ENCODE measurements around the gene KLKB1. TPM values are rescaled to one million over a fixed set of nuclear protein-coding genes. Genes with fewer than 3 reads are reported as not detected.
"Not testable (repeated sequence)": the region's sequence is repeated elsewhere in the genome, so short reads cannot be mapped to it uniquely, and the experiment has no call there.

Gene KLKB1
- total RNA-seq, 2 donors from 2014 or later = 0.78 to 0.81 TPM

DNA sequence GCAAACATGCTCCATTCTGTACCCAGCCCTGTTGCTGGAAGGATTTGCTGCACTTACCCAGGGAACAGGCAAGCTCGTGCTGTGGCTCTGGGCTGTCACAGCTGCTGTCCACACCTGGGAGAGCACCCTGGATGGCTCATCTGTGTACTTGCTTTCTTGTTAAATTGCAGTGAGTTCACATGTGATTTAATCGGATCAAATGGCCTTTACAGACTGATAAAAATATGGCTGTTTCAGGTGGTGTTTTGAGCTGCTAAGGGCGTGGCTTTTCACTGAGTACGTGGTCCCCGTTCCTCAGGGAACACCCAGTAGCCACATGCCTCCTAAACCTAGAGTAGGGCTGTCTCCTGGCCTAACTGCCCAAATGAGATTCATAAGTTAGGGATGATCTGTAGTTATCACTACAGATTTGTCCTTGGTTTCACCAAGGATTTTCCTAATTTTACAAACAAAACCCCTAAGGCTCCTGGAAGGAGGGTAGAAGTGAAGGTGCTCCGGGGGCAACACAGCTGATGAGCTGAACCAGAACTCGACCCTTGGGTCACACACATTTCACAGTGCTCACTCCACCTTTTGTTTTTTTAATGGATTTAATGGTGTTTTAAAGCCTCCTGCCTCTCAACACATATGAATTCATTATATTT lies 13.7 kb downstream of the KLKB1 start:
- Mint-ChIP-seq H3K4me1 (ENCODE audit: low read depth in 2 of 2) (no peaks in the 10 kb centered on the region), H3K9me3 (no peaks in the 10 kb centered on the region), H3K4me3 (no peak overlapping the region), H3K27ac (no peak overlapping the region), H3K27me3 (no peaks in the 10 kb centered on the region), H3K36me3 (no peaks in the 10 kb centered on the region)
- ATAC-seq (no peak), DNase-seq (ENCODE audit: low spot score) (no peak)

DNA sequence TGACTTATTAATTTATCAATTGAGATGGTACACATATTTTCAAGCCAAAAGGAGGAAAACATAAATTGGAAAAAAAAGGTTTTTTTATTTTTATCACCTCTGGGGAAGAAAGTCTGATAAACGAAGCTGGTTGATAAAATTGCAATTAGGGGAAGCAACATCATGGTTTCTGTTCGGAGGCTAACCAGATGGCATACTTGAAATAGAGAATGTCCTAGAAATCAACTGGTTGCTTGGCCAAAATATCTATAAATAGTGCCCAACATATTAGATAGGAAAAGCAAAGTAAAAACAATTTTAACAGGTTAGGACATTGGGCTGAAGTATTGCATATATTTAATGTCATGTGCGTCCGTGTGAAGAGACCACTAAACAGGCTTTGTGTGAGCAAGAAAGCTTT lies 14.3 kb downstream of the KLKB1 start:
- DNase-seq (ENCODE audit: low spot score) (no peak), ATAC-seq (no peak)
- Mint-ChIP-seq H3K27me3 (peaks cover 0 to 5% of the 10 kb centered on the region in 2 donors), H3K36me3 (no peaks in the 10 kb centered on the region), H3K27ac (no peak overlapping the region), H3K9me3 (peaks cover 5% of the 10 kb centered on the region), H3K4me1 (ENCODE audit: low read depth in 2 of 2) (no peaks in the 10 kb centered on the region), H3K4me3 (no peak overlapping the region)

DNA sequence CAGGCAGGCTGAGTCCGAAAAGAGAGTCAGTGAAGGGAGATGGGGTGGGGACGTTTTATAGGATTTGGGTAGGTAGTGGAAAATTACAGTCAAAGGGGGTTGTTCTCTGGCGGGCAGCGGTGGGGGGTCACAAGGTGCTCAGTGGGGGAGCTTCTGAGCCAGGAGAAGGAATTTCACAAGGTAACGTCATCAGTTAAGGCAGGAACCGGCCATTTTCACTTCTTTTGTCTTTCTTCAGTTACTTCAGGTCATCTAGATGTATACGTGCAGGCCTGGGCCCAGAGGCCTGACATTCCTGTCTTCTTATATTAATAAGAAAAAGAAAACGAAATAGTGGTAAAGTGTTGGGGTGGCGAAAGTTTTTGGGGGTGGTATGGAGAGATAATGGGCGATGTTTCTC lies 14.7 kb downstream of the KLKB1 start:
- H3K27me3 Mint-ChIP-seq; ATAC-seq; DNase-seq (ENCODE audit: low spot score); H3K4me1 Mint-ChIP-seq (ENCODE audit: low read depth in 2 of 2); H3K36me3 Mint-ChIP-seq; H3K9me3 Mint-ChIP-seq; H3K27ac Mint-ChIP-seq; H3K4me3 Mint-ChIP-seq: not testable (repeated sequence)

DNA sequence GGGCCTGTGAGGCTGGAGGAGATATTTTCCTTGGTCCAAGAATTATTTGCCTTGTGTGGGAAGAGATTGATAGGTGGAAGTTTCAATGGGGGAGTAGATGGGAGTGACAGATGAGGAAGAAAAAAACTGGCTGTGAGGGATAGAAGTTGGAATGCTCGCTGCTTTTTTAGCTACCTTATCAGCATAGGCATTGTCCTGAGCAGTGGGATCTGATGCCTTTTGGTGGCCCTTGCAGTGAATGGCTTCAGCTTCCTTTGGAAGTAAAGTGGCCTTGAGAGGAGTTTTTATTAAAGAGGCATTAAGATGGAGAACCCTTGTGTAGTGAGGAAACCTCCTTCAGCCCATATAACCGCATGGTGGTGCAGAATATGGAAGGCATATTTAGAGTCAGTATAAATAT lies 16.0 kb downstream of the KLKB1 start:
- no peak for DNase-seq (ENCODE audit: low spot score)
- H3K36me3 Mint-ChIP-seq = no peaks in the 10 kb centered on the region
- H3K4me3 Mint-ChIP-seq = no peak overlapping the region
- no peaks in the 10 kb centered on the region for H3K4me1 Mint-ChIP-seq (ENCODE audit: low read depth in 2 of 2)
- peaks cover 5% of the 10 kb centered on the region for H3K9me3 Mint-ChIP-seq
- ATAC-seq = no peak
- H3K27me3 Mint-ChIP-seq = peaks cover 0 to 8% of the 10 kb centered on the region in 2 donors
- no peak overlapping the region for H3K27ac Mint-ChIP-seq

DNA sequence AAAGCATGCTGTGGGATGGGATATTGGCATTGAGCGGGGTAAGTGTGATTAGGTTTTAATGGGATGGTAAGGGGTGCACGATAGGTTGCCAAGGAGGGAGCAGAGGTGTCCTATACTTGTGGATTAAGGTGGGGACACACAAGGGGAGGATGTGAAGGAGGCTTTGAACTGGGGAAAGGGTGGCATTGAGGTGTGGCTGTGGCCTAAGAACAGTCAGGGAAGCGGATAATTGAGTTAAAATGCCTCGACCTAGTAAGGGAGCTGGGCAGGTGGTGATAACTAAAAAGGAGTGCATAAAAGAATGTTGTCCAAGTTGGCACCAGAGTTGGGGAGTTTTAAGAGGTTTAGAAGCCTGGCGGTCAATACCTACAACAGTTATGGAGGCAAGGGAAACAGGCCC lies 17.5 kb downstream of the KLKB1 start:
- H3K36me3 Mint-ChIP-seq = no peaks in the 10 kb centered on the region
- peaks cover 5% of the 10 kb centered on the region for H3K9me3 Mint-ChIP-seq
- H3K27me3 Mint-ChIP-seq = peaks cover 0 to 8% of the 10 kb centered on the region in 2 donors
- H3K4me3 Mint-ChIP-seq = no peak overlapping the region
- no peak overlapping the region for H3K27ac Mint-ChIP-seq
- DNase-seq (ENCODE audit: low spot score) (no peak), ATAC-seq (no peak)
- H3K4me1 Mint-ChIP-seq (ENCODE audit: low read depth in 2 of 2) = no peaks in the 10 kb centered on the region

DNA sequence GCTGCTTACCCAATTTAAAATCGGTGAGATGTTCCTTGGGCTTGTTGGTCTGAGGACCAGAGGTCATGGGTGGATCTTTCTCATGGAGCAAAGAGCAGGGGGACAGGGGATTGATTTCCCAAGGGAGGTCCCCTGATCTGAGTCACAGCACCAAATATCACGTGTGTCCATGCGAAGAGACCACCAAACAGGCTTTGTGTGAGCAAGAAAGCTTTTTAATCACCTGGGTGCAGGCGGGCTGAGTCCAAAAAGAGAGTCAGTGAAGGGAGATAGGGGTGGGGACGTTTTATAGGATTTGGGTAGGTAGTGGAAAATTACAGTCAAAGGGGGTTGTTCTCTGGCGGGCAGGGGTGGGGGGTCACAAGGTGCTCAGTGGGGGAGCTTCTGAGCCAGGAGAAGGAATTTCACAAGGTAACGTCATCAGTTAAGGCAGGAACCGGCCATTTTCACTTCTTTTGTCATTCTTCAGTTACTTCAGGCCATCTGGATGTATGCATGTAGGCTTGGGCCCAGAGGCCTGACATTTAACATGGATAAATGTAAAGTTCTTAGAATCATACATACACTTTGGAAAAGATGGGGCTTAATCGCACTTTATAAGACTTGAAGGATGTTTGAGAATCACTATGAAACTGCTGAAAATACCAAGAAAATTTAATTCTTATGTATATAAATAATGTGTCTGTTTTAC lies 19.9 kb downstream of the KLKB1 start:
- not testable (repeated sequence) for DNase-seq (ENCODE audit: low spot score); ATAC-seq; H3K4me1 Mint-ChIP-seq (ENCODE audit: low read depth in 2 of 2); H3K36me3 Mint-ChIP-seq; H3K27ac Mint-ChIP-seq; H3K4me3 Mint-ChIP-seq; H3K9me3 Mint-ChIP-seq; H3K27me3 Mint-ChIP-seq

DNA sequence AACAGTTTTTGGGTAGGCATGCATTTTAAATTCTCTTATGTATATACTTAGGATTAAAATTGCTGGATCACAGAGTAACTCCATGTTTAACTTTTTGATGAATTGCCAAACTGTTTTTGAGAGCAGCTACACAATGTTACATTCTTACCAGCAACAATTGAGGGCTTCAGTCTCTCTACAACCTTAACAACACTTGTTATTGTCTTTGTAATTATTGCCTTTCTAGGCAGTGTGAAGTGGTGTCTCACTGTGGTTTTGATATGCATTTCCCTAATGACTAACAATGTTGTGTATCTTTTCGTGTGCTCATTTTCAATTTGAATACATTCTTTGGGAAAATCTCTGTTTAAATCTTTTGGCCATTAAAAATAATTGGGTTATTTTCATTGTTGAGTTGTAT lies 21.3 kb downstream of the KLKB1 start:
- no peak for DNase-seq (ENCODE audit: low spot score)

DNA sequence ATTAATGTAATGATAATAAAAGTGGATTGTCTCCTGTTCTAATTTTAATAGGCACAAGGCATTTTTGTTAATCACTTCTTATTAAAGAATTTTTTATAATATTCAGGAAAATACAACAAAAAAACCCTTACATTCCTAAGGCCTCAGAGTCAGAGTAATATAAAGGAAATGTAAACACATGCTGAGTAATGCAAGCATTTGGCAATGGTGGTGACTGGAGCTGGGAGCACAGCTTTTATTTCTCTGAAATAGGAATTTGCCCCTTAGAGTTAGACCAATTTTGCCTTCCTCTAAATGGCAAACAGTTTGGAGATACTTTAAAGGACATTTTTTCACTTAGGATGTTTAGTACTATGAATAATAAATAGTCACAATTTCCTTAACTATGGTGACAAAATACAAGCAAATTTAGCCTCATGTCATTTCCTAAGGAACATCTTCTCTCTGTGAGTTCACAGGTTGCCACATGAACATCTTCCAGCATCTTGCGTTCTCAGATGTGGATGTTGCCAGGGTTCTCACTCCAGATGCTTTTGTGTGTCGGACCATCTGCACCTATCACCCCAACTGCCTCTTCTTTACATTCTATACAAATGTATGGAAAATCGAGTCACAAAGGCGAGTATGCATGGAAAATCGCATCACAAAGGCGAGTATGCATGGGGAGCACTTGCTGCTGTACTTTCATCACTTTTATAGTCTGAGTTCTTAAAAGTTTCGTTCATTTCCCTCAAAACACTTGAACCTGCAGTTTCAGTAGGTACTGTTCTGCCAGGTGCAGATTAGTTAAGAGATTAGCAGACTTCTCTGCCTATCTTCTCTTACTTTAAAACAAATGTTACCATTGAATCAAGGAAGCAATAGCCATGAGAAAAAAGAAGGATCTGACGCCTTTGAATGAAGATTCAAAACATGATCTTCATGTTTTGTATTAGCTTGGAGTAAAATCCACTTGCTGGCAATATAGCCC lies 22.8 kb downstream of the KLKB1 start:
- DNase-seq (ENCODE audit: low spot score) (no peak), ATAC-seq (no peak)
- no peaks in the 10 kb centered on the region for H3K36me3 Mint-ChIP-seq
- H3K27me3 Mint-ChIP-seq = peaks cover 0 to 15% of the 10 kb centered on the region in 2 donors
- no peaks in the 10 kb centered on the region for H3K4me1 Mint-ChIP-seq (ENCODE audit: low read depth in 2 of 2)
- peaks cover 5% of the 10 kb centered on the region for H3K9me3 Mint-ChIP-seq
- no peak overlapping the region for H3K4me3 Mint-ChIP-seq
- H3K27ac Mint-ChIP-seq = no peak overlapping the region

More for the DNA sequence above, 21.3 kb downstream of the KLKB1 start:
- Mint-ChIP-seq H3K27ac (no peak overlapping the region), H3K9me3 (peaks cover 5% of the 10 kb centered on the region), H3K36me3 (no peaks in the 10 kb centered on the region), H3K27me3 (peaks cover 0 to 8% of the 10 kb centered on the region in 2 donors), H3K4me3 (no peak overlapping the region), H3K4me1 (ENCODE audit: low read depth in 2 of 2) (no peaks in the 10 kb centered on the region)
- no peak for ATAC-seq

DNA sequence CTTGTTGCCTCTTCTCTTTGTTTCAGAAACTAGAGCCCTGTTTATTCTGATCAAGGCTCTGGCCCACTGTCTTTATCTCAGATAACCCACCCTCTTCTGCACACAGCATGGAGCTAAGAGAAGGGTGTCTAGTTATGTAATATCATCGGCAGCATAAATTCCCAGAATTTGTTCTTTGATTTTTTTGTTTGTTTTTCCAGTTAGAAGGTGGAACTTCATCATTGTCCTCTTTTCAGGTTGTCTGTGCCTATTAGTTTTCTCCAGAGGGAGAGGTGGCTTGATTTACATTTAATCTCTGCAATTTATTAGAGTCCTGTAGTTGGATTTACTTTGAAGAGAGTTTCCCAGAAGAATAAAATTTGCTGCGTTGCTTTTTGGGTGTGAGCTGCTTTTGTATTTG lies 23.5 kb downstream of the KLKB1 start:
- Mint-ChIP-seq H3K27ac (no peak overlapping the region), H3K4me3 (no peak overlapping the region), H3K9me3 (peaks cover 5% of the 10 kb centered on the region), H3K27me3 (peaks cover 0 to 15% of the 10 kb centered on the region in 2 donors), H3K4me1 (ENCODE audit: low read depth in 2 of 2) (no peaks in the 10 kb centered on the region), H3K36me3 (no peaks in the 10 kb centered on the region)
- ATAC-seq = no peak
- DNase-seq (ENCODE audit: low spot score) = no peak

DNA sequence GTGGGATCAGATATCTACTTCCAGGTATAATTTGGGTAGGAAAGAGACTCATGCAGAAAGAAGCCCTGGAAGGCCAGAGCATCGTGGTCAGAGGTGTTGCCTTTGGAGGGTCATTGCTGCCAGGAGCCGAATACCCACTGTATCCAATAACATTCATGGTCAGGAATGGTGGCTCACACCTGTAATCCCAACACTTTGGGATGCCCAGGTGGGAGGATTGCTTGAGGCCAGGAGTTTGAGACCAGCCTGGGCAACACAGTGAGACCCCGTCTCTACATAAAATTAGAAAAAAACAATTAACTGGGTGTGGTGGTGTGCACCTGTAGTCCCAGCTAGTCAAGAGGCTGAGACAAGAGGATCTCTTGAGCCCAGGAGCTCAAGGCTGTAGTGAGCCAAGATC lies 27.8 kb downstream of the KLKB1 start:
- Mint-ChIP-seq H3K4me3 (no peak overlapping the region), H3K27me3 (peaks cover 0 to 7% of the 10 kb centered on the region in 2 donors), H3K4me1 (ENCODE audit: low read depth in 2 of 2) (no peaks in the 10 kb centered on the region), H3K36me3 (no peaks in the 10 kb centered on the region), H3K27ac (no peak overlapping the region), H3K9me3 (no peaks in the 10 kb centered on the region)
- no peak for ATAC-seq
- DNase-seq (ENCODE audit: low spot score) = no peak

DNA sequence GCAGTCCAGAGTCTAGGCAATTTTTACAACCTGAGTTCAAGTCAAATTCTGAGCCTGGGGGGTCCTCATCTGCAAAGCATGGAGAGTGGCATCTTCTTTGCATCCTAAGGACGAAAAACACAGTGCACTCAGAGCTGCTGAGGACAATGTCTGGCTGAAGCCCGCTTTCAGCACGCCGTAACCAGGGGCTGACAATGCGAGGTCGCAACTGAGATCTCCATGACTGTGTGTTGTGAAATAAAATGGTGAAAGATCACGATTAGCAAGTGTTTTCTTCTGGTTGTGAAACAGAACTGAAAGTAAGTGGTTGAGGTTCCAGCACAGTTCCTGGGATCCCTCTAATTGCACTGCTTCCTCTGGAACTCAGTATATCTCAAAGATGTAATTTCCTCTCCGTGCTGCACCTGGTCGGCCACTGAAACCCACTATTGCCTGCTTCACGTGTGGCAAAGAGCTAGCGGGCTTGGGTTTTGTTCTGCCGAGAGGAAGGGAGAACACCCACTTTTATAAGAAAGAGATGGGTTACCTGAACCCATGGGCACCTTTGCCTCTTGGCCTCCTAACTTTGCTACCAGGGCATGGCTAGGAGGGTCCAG lies 31.0 kb downstream of the KLKB1 start:
- Mint-ChIP-seq H3K4me3 (no peak overlapping the region), H3K36me3 (no peaks in the 10 kb centered on the region), H3K27me3 (peaks cover 2 to 7% of the 10 kb centered on the region in 2 donors), H3K4me1 (ENCODE audit: low read depth in 2 of 2) (no peaks in the 10 kb centered on the region), H3K9me3 (no peaks in the 10 kb centered on the region), H3K27ac (no peak overlapping the region)
- DNase-seq (ENCODE audit: low spot score) (no peak), ATAC-seq (no peak)

DNA sequence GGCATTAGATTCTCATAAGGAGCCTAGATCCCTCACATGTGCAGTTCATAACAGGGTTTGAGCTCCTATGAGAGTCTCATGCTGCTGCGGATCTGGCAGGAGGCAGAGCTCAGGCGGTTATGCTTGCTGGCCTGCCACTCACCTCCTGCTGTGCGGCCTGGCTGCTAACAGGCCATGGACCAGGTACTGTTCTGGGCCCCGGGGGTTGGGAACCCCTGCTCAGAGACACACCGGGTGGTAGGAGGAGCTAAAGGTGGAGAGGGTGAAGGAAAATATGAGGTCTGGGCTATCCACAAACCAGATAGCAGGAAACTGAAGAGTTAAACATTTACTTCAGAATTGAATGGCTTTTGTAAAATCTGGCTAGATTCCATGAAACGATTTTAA lies 32.8 kb downstream of the KLKB1 start:
- H3K9me3 Mint-ChIP-seq = no peaks in the 10 kb centered on the region
- no peak overlapping the region for H3K27ac Mint-ChIP-seq
- peaks cover 4 to 11% of the 10 kb centered on the region in 2 donors for H3K27me3 Mint-ChIP-seq
- ATAC-seq = no peak
- no peak for DNase-seq (ENCODE audit: low spot score)
- H3K4me3 Mint-ChIP-seq = no peak overlapping the region
- H3K4me1 Mint-ChIP-seq (ENCODE audit: low read depth in 2 of 2) = no peaks in the 10 kb centered on the region
- no peaks in the 10 kb centered on the region for H3K36me3 Mint-ChIP-seq

DNA sequence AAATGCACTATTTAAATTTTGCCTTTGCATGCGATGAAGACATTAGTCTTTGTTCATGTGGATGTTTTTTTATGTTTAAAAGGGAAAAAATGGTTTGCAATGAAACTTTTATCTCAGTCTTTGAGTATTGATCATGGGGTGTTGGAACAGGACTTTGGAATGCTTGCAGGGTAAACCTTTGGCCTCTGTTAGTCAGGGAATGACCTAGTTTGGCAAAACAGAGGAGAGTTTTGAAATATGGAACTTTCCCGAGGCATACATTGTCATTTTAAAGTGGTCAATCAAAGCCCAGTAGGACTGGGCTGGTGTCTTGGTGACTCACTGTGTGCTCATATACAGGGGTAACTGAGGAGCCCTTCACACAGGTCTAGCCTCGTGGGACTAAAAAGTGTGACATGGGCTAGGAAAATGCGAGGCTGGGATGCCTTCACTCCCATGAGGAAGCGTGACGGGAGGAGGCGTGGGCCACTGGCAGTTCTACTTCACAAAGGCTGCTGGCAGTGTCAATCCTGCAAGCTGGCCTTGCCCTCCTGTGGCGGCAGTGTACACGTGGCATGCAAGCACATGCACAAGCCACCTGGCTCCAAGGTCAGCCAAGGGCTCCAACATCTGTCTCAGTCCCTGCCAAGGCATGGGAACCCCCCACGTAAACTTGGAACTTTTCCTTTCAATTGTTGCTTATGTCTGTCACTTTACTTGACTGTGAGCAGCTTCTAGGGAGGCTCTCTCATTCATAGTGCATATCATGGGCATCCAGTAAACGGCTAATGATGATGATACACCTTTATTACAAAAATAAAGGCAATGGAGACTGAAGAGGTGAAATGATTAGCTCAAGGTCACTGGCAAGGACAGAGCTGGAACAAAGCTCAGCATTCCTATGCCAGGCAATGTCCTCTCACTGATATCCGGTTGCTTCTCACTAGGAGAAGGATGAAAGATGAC lies 33.5 kb downstream of the KLKB1 start:
- Mint-ChIP-seq H3K36me3 (no peaks in the 10 kb centered on the region), H3K27me3 (peaks cover 7 to 16% of the 10 kb centered on the region in 2 donors), H3K4me3 (no peak overlapping the region), H3K27ac (no peak overlapping the region), H3K4me1 (ENCODE audit: low read depth in 2 of 2) (no peaks in the 10 kb centered on the region), H3K9me3 (no peaks in the 10 kb centered on the region)
- ATAC-seq = no peak
- no peak for DNase-seq (ENCODE audit: low spot score)

Data from natural killer cell treated with Interleukin-12 subunit alpha and Interleukin-12 subunit beta and Interleukin-15 and Interleukin-18, amount 100 ng/mL, for 72 hours (primary cell).